Measurements from ENCODE around the gene SSTR5. TPM values are rescaled to one million over a fixed set of nuclear protein-coding genes. Genes with fewer than 3 reads are reported as not detected.
"Not testable (repeated sequence)": the region's sequence is repeated elsewhere in the genome, so short reads cannot be mapped to it uniquely, and the experiment has no call there.

SSTR5 gene
- total and polyA plus RNA-seq, 11 donors = 0.22 to 20.1 (median 3.6) TPM

GRCh38 chr16:1082952-1083675 is 10.6 kb downstream of the SSTR5 start:
- peaks cover 0 to 22% (median 12%) of the 10 kb centered on the region in 12 donors for H3K9me3 ChIP-seq
- DNase-seq = no peak
- no peak for TF ChIP-seq POLR2A (IDR thresholded peaks at IDR 0.05)
- no peak for TF ChIP-seq CTCF (IDR thresholded peaks at IDR 0.05)
- intact Hi-C loops (cut with DNase I) = no loop called here
- H3K36me3 ChIP-seq = no peaks in the 10 kb centered on the region
- H3K4me1 ChIP-seq = peaks cover 0 to under 1% (median 0%) of the 10 kb centered on the region in 12 donors
- WGBS, 4 donors = 62 to 69% (median 66%) methylated on average over 25 to 34 of the region's 34 CpGs
- peaks cover 13 to 88% (median 24%) of the 10 kb centered on the region in 9 donors for H3K27me3 ChIP-seq
- ATAC-seq = no peak
- no peak overlapping the region for H3K27ac ChIP-seq
- no peak overlapping the region for H3K4me3 ChIP-seq

- Histone ChIP-seq H3K36me3 (no peaks in the 10 kb centered on the region), H3K4me3 (no peak overlapping the region), H3K27ac (no peak overlapping the region), H3K27me3 (peaks cover 12 to 87% (median 21%) of the 10 kb centered on the region in 9 donors), H3K4me1 (peaks cover 0 to 19% (median 6%) of the 10 kb centered on the region in 12 donors), H3K9me3 (peaks cover 0 to 22% (median 12%) of the 10 kb centered on the region in 12 donors)
- TF ChIP-seq CTCF (IDR thresholded peaks at IDR 0.05) = no peak
- TF ChIP-seq POLR2A (IDR thresholded peaks at IDR 0.05) = no peak
- ATAC-seq (no peak), DNase-seq (no peak)
- intact Hi-C loops (cut with DNase I) = no loop called here
- 84 to 89% (median 87%) methylated on average over 6 of the region's 6 CpGs for WGBS, 4 donors
Observed at GRCh38 chr16:1084971-1085370, 12.4 kb downstream of the SSTR5 start.

GRCh38 chr16:1086443-1086842 is 13.9 kb downstream of the SSTR5 start:
- intact Hi-C loops (cut with DNase I); H3K27ac ChIP-seq; ATAC-seq; DNase-seq; H3K36me3 ChIP-seq; H3K4me3 ChIP-seq: not testable (repeated sequence)
- Histone ChIP-seq H3K9me3 (peaks cover 0 to 22% (median 12%) of the 10 kb centered on the region in 12 donors), H3K4me1 (peaks cover 0 to 34% (median 14%) of the 10 kb centered on the region in 12 donors), H3K27me3 (peaks cover 3 to 85% (median 12%) of the 10 kb centered on the region in 9 donors)
- 79 to 91% (median 82%) methylated on average over 10 of the region's 10 CpGs for WGBS, 4 donors

GRCh38 chr16:1088295-1089170 is 16.0 kb downstream of the SSTR5 start:
- ATAC-seq (no peak), DNase-seq (no peak)
- Histone ChIP-seq H3K27me3 (peaks cover 0 to 64% (median 3%) of the 10 kb centered on the region in 9 donors), H3K4me3 (no peak overlapping the region), H3K27ac (peak overlapping the region in 6 of 12 donors; percentile 76 to 89 (median 85)), H3K9me3 (peaks cover 0 to 22% (median 12%) of the 10 kb centered on the region in 12 donors), H3K36me3 (no peaks in the 10 kb centered on the region), H3K4me1 (peaks cover 0 to 39% (median 14%) of the 10 kb centered on the region in 12 donors)
- WGBS, 4 donors = 46 to 58% (median 52%) methylated on average over 29 to 40 of the region's 40 CpGs
- intact Hi-C loops (cut with DNase I) = no loop called here
- TF ChIP-seq CTCF (IDR thresholded peaks at IDR 0.05) (no peak), POLR2A (IDR thresholded peaks at IDR 0.05) (no peak)

Measured in heart left ventricle (tissue), 16 donors.